WTC11 (cell line): ENCODE data around the gene MXRA8. TPM values are rescaled to one million over a fixed set of nuclear protein-coding genes. Genes with fewer than 3 reads are reported as not detected.

Source experiments
- ATAC-seq: fragments of 200-7000 bp; cut with Tn5 transposase; 2 replicates; pipeline ENCODE4 v1.10.0; 2021; ENCODE audit warnings: mild to moderate bottlenecking, moderate library complexity
- CTCF ChIA-PET: fragments of 300-600 bp; sonication (Branson Sonifier 250); formaldehyde crosslinking; loops from one replicate; lab custom pipeline; 2021; ENCODE audit warnings: antibody characterized with exemption; lab: Charles Lee
- POLR2A ChIA-PET: fragments of 350-600 bp; sonication (Branson Sonifier 250); formaldehyde crosslinking; loops from one replicate; lab custom pipeline; 2021; ENCODE audit warnings: antibody characterized with exemption; lab: Charles Lee
- DNase-seq: peaks from one replicate; pipeline ENCODE4 v3.0.0; 2021; ENCODE audit warnings: low spot score
- H3K27ac Mint-ChIP-seq: 2 replicates; pipeline ENCODE4 v1.8.0; 2021; ENCODE audit warnings: mixed read lengths
- H3K27me3 Mint-ChIP-seq: 2 replicates; pipeline ENCODE4 v1.8.0; 2021; ENCODE audit warnings: low read depth, mild to moderate bottlenecking, moderate library complexity, mixed read lengths
- H3K36me3 Mint-ChIP-seq: 2 replicates; pipeline ENCODE4 v1.8.0; 2021; ENCODE audit warnings: mixed read lengths
- H3K4me1 Mint-ChIP-seq: 2 replicates; pipeline ENCODE4 v1.8.0; 2022; ENCODE audit warnings: mixed read lengths
- H3K4me3 Mint-ChIP-seq: 2 replicates; pipeline ENCODE4 v1.8.0; 2021; ENCODE audit warnings: mild to moderate bottlenecking, moderate library complexity, mixed read lengths
- H3K9me3 Mint-ChIP-seq: 2 replicates; pipeline ENCODE4 v1.8.0; 2021; ENCODE audit warnings: mixed read lengths
- CREM ChIP-seq: sonication (generic); formaldehyde crosslinking; IDR thresholded peaks from 2 replicates; pipeline ENCODE4 v1.8.1; 2022; ENCODE audit warnings: mild to moderate bottlenecking, missing genetic modification reagents, moderate library complexity
- EMX1 ChIP-seq: fragments of 250-450 bp; sonication (Bioruptor Pico); IDR thresholded peaks from 2 replicates; pipeline ENCODE4 v1.8.0; 2021; ENCODE audit warnings: mild to moderate bottlenecking
- FOXJ3 ChIP-seq: sonication (generic); formaldehyde crosslinking; IDR thresholded peaks from 2 replicates; pipeline ENCODE4 v1.9.0; 2021; ENCODE audit warnings: missing genetic modification reagents, mild to moderate bottlenecking, borderline replicate concordance
- FOXP1 ChIP-seq: sonication (generic); formaldehyde crosslinking; IDR thresholded peaks from 2 replicates; pipeline ENCODE4 v1.8.0; 2022; ENCODE audit warnings: missing genetic modification reagents, mild to moderate bottlenecking, moderate library complexity, borderline replicate concordance
- MAX ChIP-seq: sonication (generic); formaldehyde crosslinking; IDR thresholded peaks from 2 replicates; pipeline ENCODE4 v1.8.0; 2022; ENCODE audit warnings: mild to moderate bottlenecking, missing genetic modification reagents
- NFYB ChIP-seq: sonication (generic); formaldehyde crosslinking; conservative IDR thresholded peaks from 2 replicates; pipeline ENCODE4 v1.8.0; 2022; ENCODE audit warnings: low read depth, missing genetic modification reagents
- NR2C2 ChIP-seq: sonication (generic); formaldehyde crosslinking; IDR thresholded peaks from 2 replicates; pipeline ENCODE4 v1.8.0; 2022; ENCODE audit warnings: mild to moderate bottlenecking, missing genetic modification reagents
- PREB ChIP-seq: sonication (generic); formaldehyde crosslinking; IDR thresholded peaks from 2 replicates; pipeline ENCODE4 v1.8.1; 2022; ENCODE audit warnings: mild to moderate bottlenecking, missing genetic modification reagents, moderate library complexity, borderline replicate concordance
- TCF7 ChIP-seq: sonication (generic); formaldehyde crosslinking; IDR thresholded peaks from 2 replicates; pipeline ENCODE4 v1.8.0; 2022; ENCODE audit warnings: mild to moderate bottlenecking, low read depth, missing genetic modification reagents, moderate library complexity
- TEAD1 ChIP-seq: sonication (generic); formaldehyde crosslinking; IDR thresholded peaks from 2 replicates; pipeline ENCODE4 v1.8.0; 2022; ENCODE audit warnings: mild to moderate bottlenecking, missing genetic modification reagents
- TP53 ChIP-seq: sonication (generic); formaldehyde crosslinking; IDR thresholded peaks from 2 replicates; pipeline ENCODE4 v1.8.1; 2023; ENCODE audit warnings: mild to moderate bottlenecking, missing genetic modification reagents
- ZBTB21 ChIP-seq: sonication (generic); formaldehyde crosslinking; IDR thresholded peaks from 2 replicates; pipeline ENCODE4 v1.8.1; 2023; ENCODE audit warnings: mild to moderate bottlenecking, missing genetic modification reagents, borderline replicate concordance
- ZBTB43 ChIP-seq: sonication (generic); formaldehyde crosslinking; IDR thresholded peaks from 2 replicates; pipeline ENCODE4 v1.8.1; 2023; ENCODE audit warnings: mild to moderate bottlenecking, missing genetic modification reagents
- total RNA-seq: library from RNA; stranded (reverse); gene quantifications from 3 replicates; pipeline ENCODE4 v1.2.3, GENCODE V29; 2021
- TF ChIP-seq, protein P1 (sequence below): sonication (generic); formaldehyde crosslinking; IDR thresholded peaks from 2 replicates; pipeline ENCODE4 v1.8.0; 2023; ENCODE audit warnings: missing genetic modification reagents, mild to moderate bottlenecking, borderline replicate concordance

The MXRA8 gene
- total RNA-seq, 1 experiment from 2014 or later, result 6.7 TPM

DNA sequence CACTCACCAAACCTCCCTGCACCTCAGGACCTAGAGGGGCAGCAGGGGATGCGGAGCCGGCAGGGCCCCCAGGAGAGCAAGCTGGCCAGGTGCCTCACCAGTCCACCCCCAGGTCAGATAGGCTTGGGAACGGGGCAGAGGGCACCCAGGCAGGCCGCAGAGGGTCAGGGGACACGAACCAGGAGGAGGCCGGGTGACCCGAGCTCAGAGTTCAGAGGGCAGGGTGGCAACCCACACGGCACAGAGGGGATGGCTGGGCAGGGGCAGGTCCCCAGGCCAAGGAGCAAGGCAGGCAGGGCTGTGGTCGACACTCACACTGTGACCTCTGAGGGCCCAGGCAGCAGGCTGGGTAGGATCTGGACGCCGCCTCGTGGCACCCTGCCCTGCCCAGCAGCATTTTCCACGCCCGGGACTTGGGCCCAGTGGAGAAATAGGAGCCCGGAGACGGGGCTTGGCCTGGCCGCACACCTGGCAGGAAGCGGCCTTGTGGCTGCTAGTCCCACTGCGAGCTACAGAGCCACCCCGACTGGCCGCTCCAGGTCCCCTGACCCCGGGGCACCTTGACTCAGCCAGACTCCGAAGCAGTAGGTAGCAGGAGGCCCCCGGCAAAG, 14.4 kb downstream of the MXRA8 start:
- H3K4me3 Mint-ChIP-seq, result no peak overlapping the region
- H3K36me3 Mint-ChIP-seq, result peaks cover 16% of the 10 kb centered on the region
- peaks cover 7% of the 10 kb centered on the region for H3K4me1 Mint-ChIP-seq
- ChIA-PET CTCF (interaction anchor here (1.0 to 1.2 kb wide), 3 partner anchors 28 to 55 kb away, joined by 3 to 5 read pairs (median 3); partner anchors contain the start of gene CCNL2), POLR2A (no interaction called here)
- H3K27ac Mint-ChIP-seq, result no peak overlapping the region
- DNase-seq (no peak), ATAC-seq (no peak)
- no peaks in the 10 kb centered on the region for H3K27me3 Mint-ChIP-seq
- TF ChIP-seq NFYB (CRISPR knock-in tag) (no peak), TEAD1 (no peak), PREB (CRISPR knock-in tag) (no peak), TP53 (CRISPR knock-in tag) (no peak), EMX1 (CRISPR knock-in tag) (no peak), FOXP1 (CRISPR knock-in tag) (no peak)
- TF ChIP-seq, protein P1, sequence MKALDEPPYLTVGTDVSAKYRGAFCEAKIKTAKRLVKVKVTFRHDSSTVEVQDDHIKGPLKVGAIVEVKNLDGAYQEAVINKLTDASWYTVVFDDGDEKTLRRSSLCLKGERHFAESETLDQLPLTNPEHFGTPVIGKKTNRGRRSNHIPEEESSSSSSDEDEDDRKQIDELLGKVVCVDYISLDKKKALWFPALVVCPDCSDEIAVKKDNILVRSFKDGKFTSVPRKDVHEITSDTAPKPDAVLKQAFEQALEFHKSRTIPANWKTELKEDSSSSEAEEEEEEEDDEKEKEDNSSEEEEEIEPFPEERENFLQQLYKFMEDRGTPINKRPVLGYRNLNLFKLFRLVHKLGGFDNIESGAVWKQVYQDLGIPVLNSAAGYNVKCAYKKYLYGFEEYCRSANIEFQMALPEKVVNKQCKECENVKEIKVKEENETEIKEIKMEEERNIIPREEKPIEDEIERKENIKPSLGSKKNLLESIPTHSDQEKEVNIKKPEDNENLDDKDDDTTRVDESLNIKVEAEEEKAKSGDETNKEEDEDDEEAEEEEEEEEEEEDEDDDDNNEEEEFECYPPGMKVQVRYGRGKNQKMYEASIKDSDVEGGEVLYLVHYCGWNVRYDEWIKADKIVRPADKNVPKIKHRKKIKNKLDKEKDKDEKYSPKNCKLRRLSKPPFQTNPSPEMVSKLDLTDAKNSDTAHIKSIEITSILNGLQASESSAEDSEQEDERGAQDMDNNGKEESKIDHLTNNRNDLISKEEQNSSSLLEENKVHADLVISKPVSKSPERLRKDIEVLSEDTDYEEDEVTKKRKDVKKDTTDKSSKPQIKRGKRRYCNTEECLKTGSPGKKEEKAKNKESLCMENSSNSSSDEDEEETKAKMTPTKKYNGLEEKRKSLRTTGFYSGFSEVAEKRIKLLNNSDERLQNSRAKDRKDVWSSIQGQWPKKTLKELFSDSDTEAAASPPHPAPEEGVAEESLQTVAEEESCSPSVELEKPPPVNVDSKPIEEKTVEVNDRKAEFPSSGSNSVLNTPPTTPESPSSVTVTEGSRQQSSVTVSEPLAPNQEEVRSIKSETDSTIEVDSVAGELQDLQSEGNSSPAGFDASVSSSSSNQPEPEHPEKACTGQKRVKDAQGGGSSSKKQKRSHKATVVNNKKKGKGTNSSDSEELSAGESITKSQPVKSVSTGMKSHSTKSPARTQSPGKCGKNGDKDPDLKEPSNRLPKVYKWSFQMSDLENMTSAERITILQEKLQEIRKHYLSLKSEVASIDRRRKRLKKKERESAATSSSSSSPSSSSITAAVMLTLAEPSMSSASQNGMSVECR, result no peak
- H3K9me3 Mint-ChIP-seq, result peaks cover 8% of the 10 kb centered on the region

DNA sequence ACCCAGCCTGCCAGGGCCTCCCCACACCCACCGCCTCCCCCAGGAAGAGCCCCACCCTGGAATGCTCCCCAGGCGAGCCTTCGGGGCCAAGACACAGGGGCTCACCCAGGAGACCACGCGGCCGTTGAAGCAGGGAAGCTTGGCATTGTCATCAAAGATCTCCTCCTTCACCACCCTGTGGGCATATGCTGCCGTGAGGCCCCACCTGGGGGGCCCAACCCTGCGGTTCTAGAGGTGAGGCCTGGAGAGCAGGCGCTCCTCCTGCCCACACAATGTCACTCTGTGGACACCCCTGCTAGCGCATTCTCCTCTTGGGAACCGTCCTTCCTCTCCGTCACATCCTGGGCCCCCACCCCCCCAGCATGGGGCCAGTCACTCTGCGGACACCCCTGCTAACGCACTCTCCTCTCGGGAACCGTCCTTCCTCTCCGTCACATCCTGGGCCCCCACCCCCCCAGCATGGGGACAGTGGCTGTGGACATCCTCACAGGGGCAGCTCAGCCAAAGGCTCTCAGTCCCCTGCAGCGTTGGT, 15.7 kb downstream of the MXRA8 start:
- Mint-ChIP-seq H3K9me3 (peaks cover 8% of the 10 kb centered on the region), H3K36me3 (peaks cover 17% of the 10 kb centered on the region), H3K4me1 (peaks cover 6% of the 10 kb centered on the region), H3K4me3 (no peak overlapping the region), H3K27ac (no peak overlapping the region), H3K27me3 (no peaks in the 10 kb centered on the region)
- POLR2A ChIA-PET, result interaction anchor here (1.0 kb wide), 1 partner anchor 11 kb away, joined by 3 read pairs; no protein-coding TSS in a partner anchor
- no peak for TF ChIP-seq ZBTB21 (CRISPR knock-in tag)
- TF ChIP-seq FOXJ3 (CRISPR knock-in tag), result no peak
- no peak for TF ChIP-seq ZBTB43 (CRISPR knock-in tag)
- no peak for TF ChIP-seq NFYB (CRISPR knock-in tag)
- TF ChIP-seq NR2C2 (CRISPR knock-in tag), result no peak
- TF ChIP-seq MAX, result no peak
- TF ChIP-seq CREM (CRISPR knock-in tag), result no peak
- DNase-seq, result no peak
- no peak for ATAC-seq
- CTCF ChIA-PET, result no interaction called here

- Mint-ChIP-seq H3K4me3 (no peak overlapping the region), H3K4me1 (peaks cover under 1% of the 10 kb centered on the region), H3K27me3 (no peaks in the 10 kb centered on the region), H3K36me3 (peaks cover 17% of the 10 kb centered on the region), H3K27ac (no peak overlapping the region), H3K9me3 (peaks cover 8% of the 10 kb centered on the region)
- DNase-seq (no peak), ATAC-seq (no peak)
- no peak for TF ChIP-seq TCF7 (CRISPR knock-in tag)
- CTCF ChIA-PET, result interaction anchor here (1.0 kb wide), 1 partner anchor 12 kb away, joined by 3 read pairs; no protein-coding TSS in a partner anchor
- POLR2A ChIA-PET, result no interaction called here
Measured at GRCh38 chr1:1342061-1342562, 16.2 kb downstream of the MXRA8 start.
